Peyer's patch (tissue), 4 donors: ENCODE measurements around the gene YPEL1. TPM values are rescaled to one million over a fixed set of nuclear protein-coding genes. Genes with fewer than 3 reads are reported as not detected.

ENCODE experiments used
- DNase-seq, 3 donors: peaks; one replicate each; pipeline ENCODE4 v3.0.0-alpha.2; 2017 to 2019
- H3K27ac ChIP-seq, 4 donors: fragments of 200-600 bp; sonication (generic); one replicate each; pipeline ENCODE4 v1.5.1; 2016 to 2019
- H3K27me3 ChIP-seq, 2 donors: fragments of 200-600 bp; sonication (generic); one replicate each; pipeline ENCODE4 v1.5.1; 2019
- H3K36me3 ChIP-seq, 3 donors: fragments of 200-600 bp; sonication (generic); one replicate each; pipeline ENCODE4 v1.5.1; 2016 to 2019
- H3K4me1 ChIP-seq, 4 donors: fragments of 200-600 bp; sonication (generic); one replicate each; pipeline ENCODE4 v1.5.1; 2016 to 2019
- H3K4me3 ChIP-seq, 4 donors: fragments of 200-600 bp; sonication (generic); 1 replicate in 3 of 4; 2 replicates in 1 of 4; pipeline ENCODE4 v1.5.1; 2016 to 2019; ENCODE audit warnings: mild to moderate bottlenecking in 1 of 4
- H3K9me3 ChIP-seq, 4 donors: fragments of 200-600 bp; sonication (generic); one replicate each; pipeline ENCODE4 v1.5.1; 2016 to 2019; ENCODE audit warnings: mild to moderate bottlenecking in 1 of 4
- CTCF ChIP-seq, 6 experiments: fragments of 450-650 bp in 4 of 6; fragments of 200-600 bp in 2 of 6; sonication (generic) in 1 of 6; IDR thresholded peaks; one replicate each; pipeline ENCODE4 v1.5.1; 2017 to 2019; ENCODE audit warnings: antibody characterized with exemption in 6 of 6, mild to moderate bottlenecking in 3 of 6, moderate library complexity in 1 of 6
- POLR2A ChIP-seq, 2 donors: fragments of 450-650 bp; IDR thresholded peaks; one replicate each; pipeline ENCODE4 v1.5.1; 2017; ENCODE audit warnings: antibody characterized with exemption in 2 of 2, mild to moderate bottlenecking in 2 of 2, moderate library complexity in 2 of 2
- total RNA-seq, 4 donors: library from RNA; depleted of rRNA; stranded (reverse); fragments of >200 nt; gene quantifications; one replicate each; pipeline ENCODE4 v1.1.0, GENCODE V29; 2016

Gene YPEL1
- total RNA-seq, 4 donors from 2014 or later = 3.3 to 4.8 (median 3.4) TPM

GRCh38 chr22:21686193-21686608, 49.4 kb downstream of the YPEL1 start:
- no peaks in the 10 kb centered on the region for H3K4me1 ChIP-seq

GRCh38 chr22:21685164-21685513, 50.5 kb downstream of the YPEL1 start:
- no peaks in the 10 kb centered on the region for H3K27me3 ChIP-seq
- no peak for DNase-seq
- H3K27ac ChIP-seq = no peak overlapping the region
- H3K9me3 ChIP-seq = no peaks in the 10 kb centered on the region
- TF ChIP-seq CTCF (IDR thresholded peaks at IDR 0.05) (no peak), POLR2A (IDR thresholded peaks at IDR 0.05) (no peak)
- H3K4me1 ChIP-seq = no peaks in the 10 kb centered on the region
- no peak overlapping the region for H3K4me3 ChIP-seq
- peaks cover 0 to 82% (median 0%) of the 10 kb centered on the region in 3 donors for H3K36me3 ChIP-seq

More at GRCh38 chr22:21686193-21686608, 49.4 kb downstream of the YPEL1 start:
- peaks cover 0 to 81% (median 0%) of the 10 kb centered on the region in 3 donors for H3K36me3 ChIP-seq
- no peak overlapping the region for H3K4me3 ChIP-seq
- no peak for DNase-seq
- H3K27me3 ChIP-seq = no peaks in the 10 kb centered on the region
- no peaks in the 10 kb centered on the region for H3K9me3 ChIP-seq
- no peak overlapping the region for H3K27ac ChIP-seq
- TF ChIP-seq POLR2A (IDR thresholded peaks at IDR 0.05) (no peak), CTCF (IDR thresholded peaks at IDR 0.05) (no peak)

- no peak for TF ChIP-seq CTCF (IDR thresholded peaks at IDR 0.05)
- TF ChIP-seq POLR2A (IDR thresholded peaks at IDR 0.05) = no peak
- Histone ChIP-seq H3K4me3 (no peak overlapping the region), H3K36me3 (peaks cover 0 to 77% (median 0%) of the 10 kb centered on the region in 3 donors), H3K4me1 (no peaks in the 10 kb centered on the region), H3K27me3 (no peaks in the 10 kb centered on the region), H3K27ac (no peak overlapping the region), H3K9me3 (no peaks in the 10 kb centered on the region)
- DNase-seq = no peak
These were observed 51.0 kb downstream of the YPEL1 start for GRCh38 chr22:21684492-21685163.

GRCh38 chr22:21683401-21683811, 52.2 kb downstream of the YPEL1 start:
- no peak for DNase-seq
- Histone ChIP-seq H3K4me3 (no peak overlapping the region), H3K27ac (no peak overlapping the region), H3K27me3 (no peaks in the 10 kb centered on the region), H3K4me1 (no peaks in the 10 kb centered on the region), H3K9me3 (no peaks in the 10 kb centered on the region), H3K36me3 (peaks cover 0 to 67% (median 0%) of the 10 kb centered on the region in 3 donors)
- TF ChIP-seq CTCF (IDR thresholded peaks at IDR 0.05) = no peak
- no peak for TF ChIP-seq POLR2A (IDR thresholded peaks at IDR 0.05)

GRCh38 chr22:21682385-21683175, 53.0 kb downstream of the YPEL1 start:
- no peaks in the 10 kb centered on the region for H3K27me3 ChIP-seq
- DNase-seq = no peak
- peaks cover 0 to 59% (median 0%) of the 10 kb centered on the region in 3 donors for H3K36me3 ChIP-seq
- H3K27ac ChIP-seq = no peak overlapping the region
- H3K4me3 ChIP-seq = no peak overlapping the region
- no peaks in the 10 kb centered on the region for H3K4me1 ChIP-seq
- no peak for TF ChIP-seq CTCF (IDR thresholded peaks at IDR 0.05)
- no peak for TF ChIP-seq POLR2A (IDR thresholded peaks at IDR 0.05)
- H3K9me3 ChIP-seq = no peaks in the 10 kb centered on the region
